Measurements from ENCODE around the gene LRRC17. TPM values are rescaled to one million over a fixed set of nuclear protein-coding genes. Genes with fewer than 3 reads are reported as not detected.
"Not testable (repeated sequence)": the region's sequence is repeated elsewhere in the genome, so short reads cannot be mapped to it uniquely, and the experiment has no call there.

The LRRC17 gene
- total RNA-seq, 2 experiments from 2014 or later: not detected

GRCh38 chr7:102890971-102891692, 21.7 kb upstream of the LRRC17 start:
- Mint-ChIP-seq H3K27ac (no peak overlapping the region), H3K9me3 (no peaks in the 10 kb centered on the region), H3K4me1 (no peaks in the 10 kb centered on the region), H3K27me3 (no peaks in the 10 kb centered on the region), H3K4me3 (no peak overlapping the region), H3K36me3 (no peaks in the 10 kb centered on the region)
- DNase-seq: no peak

- no peaks in the 10 kb centered on the region for H3K4me1 Mint-ChIP-seq
- H3K27me3 Mint-ChIP-seq: no peaks in the 10 kb centered on the region
- no peaks in the 10 kb centered on the region for H3K9me3 Mint-ChIP-seq
- H3K36me3 Mint-ChIP-seq: no peaks in the 10 kb centered on the region
- no peak overlapping the region for H3K4me3 Mint-ChIP-seq
- no peak for DNase-seq
- H3K27ac Mint-ChIP-seq: no peak overlapping the region
Observed at GRCh38 chr7:102891693-102892261, 21.0 kb upstream of the LRRC17 start.

- no peak overlapping the region for H3K27ac Mint-ChIP-seq
- H3K27me3 Mint-ChIP-seq: no peaks in the 10 kb centered on the region
- no peaks in the 10 kb centered on the region for H3K36me3 Mint-ChIP-seq
- no peaks in the 10 kb centered on the region for H3K9me3 Mint-ChIP-seq
- DNase-seq: no peak
- no peak overlapping the region for H3K4me3 Mint-ChIP-seq
- no peaks in the 10 kb centered on the region for H3K4me1 Mint-ChIP-seq
Observed at GRCh38 chr7:102892631-102893278, 20.0 kb upstream of the LRRC17 start.

GRCh38 chr7:102895602-102896001, 17.2 kb upstream of the LRRC17 start:
- H3K27ac Mint-ChIP-seq: no peak overlapping the region
- no peaks in the 10 kb centered on the region for H3K9me3 Mint-ChIP-seq
- H3K36me3 Mint-ChIP-seq: no peaks in the 10 kb centered on the region
- DNase-seq: no peak
- no peaks in the 10 kb centered on the region for H3K27me3 Mint-ChIP-seq
- H3K4me3 Mint-ChIP-seq: no peak overlapping the region
- no peaks in the 10 kb centered on the region for H3K4me1 Mint-ChIP-seq

GRCh38 chr7:102896585-102896984, 16.2 kb upstream of the LRRC17 start:
- H3K9me3 Mint-ChIP-seq: no peaks in the 10 kb centered on the region
- H3K4me1 Mint-ChIP-seq: no peaks in the 10 kb centered on the region
- no peak overlapping the region for H3K4me3 Mint-ChIP-seq
- no peaks in the 10 kb centered on the region for H3K27me3 Mint-ChIP-seq
- no peaks in the 10 kb centered on the region for H3K36me3 Mint-ChIP-seq
- no peak overlapping the region for H3K27ac Mint-ChIP-seq
- no peak for DNase-seq

GRCh38 chr7:102897211-102897631, 15.6 kb upstream of the LRRC17 start:
- H3K9me3 Mint-ChIP-seq: no peaks in the 10 kb centered on the region
- no peaks in the 10 kb centered on the region for H3K27me3 Mint-ChIP-seq
- H3K27ac Mint-ChIP-seq: no peak overlapping the region
- no peak for DNase-seq
- H3K36me3 Mint-ChIP-seq: no peaks in the 10 kb centered on the region
- no peak overlapping the region for H3K4me3 Mint-ChIP-seq
- no peaks in the 10 kb centered on the region for H3K4me1 Mint-ChIP-seq

- DNase-seq: no peak
- H3K4me1 Mint-ChIP-seq: no peaks in the 10 kb centered on the region
- no peaks in the 10 kb centered on the region for H3K9me3 Mint-ChIP-seq
- H3K27ac Mint-ChIP-seq: no peak overlapping the region
- no peak overlapping the region for H3K4me3 Mint-ChIP-seq
- no peaks in the 10 kb centered on the region for H3K36me3 Mint-ChIP-seq
- H3K27me3 Mint-ChIP-seq: no peaks in the 10 kb centered on the region
Observed at GRCh38 chr7:102897856-102898531, 14.8 kb upstream of the LRRC17 start.

GRCh38 chr7:102898532-102898859, 14.3 kb upstream of the LRRC17 start:
- DNase-seq: no peak
- no peak overlapping the region for H3K27ac Mint-ChIP-seq
- H3K9me3 Mint-ChIP-seq: peaks cover under 1% of the 10 kb centered on the region

GRCh38 chr7:102902052-102902451, 10.7 kb upstream of the LRRC17 start:
- peaks cover 15% of the 10 kb centered on the region for H3K9me3 Mint-ChIP-seq
- DNase-seq, H3K27me3 Mint-ChIP-seq, H3K4me1 Mint-ChIP-seq, H3K36me3 Mint-ChIP-seq, H3K27ac Mint-ChIP-seq, H3K4me3 Mint-ChIP-seq: not testable (repeated sequence)

More at GRCh38 chr7:102898532-102898859, 14.3 kb upstream of the LRRC17 start:
- H3K4me3 Mint-ChIP-seq: no peak overlapping the region
- no peaks in the 10 kb centered on the region for H3K4me1 Mint-ChIP-seq
- H3K27me3 Mint-ChIP-seq: no peaks in the 10 kb centered on the region
- no peaks in the 10 kb centered on the region for H3K36me3 Mint-ChIP-seq

GRCh38 chr7:102903576-102903975, 9.2 kb upstream of the LRRC17 start:
- H3K4me3 Mint-ChIP-seq, DNase-seq, H3K27ac Mint-ChIP-seq, H3K36me3 Mint-ChIP-seq, H3K4me1 Mint-ChIP-seq, H3K27me3 Mint-ChIP-seq: not testable (repeated sequence)
- peaks cover 15% of the 10 kb centered on the region for H3K9me3 Mint-ChIP-seq

- H3K4me3 Mint-ChIP-seq: no peak overlapping the region
Observed at GRCh38 chr7:102908676-102909075, 4.1 kb upstream of the LRRC17 start.

GRCh38 chr7:102913826-102914225, 1.0 kb downstream of the LRRC17 start:
- Mint-ChIP-seq H3K27ac (no peak overlapping the region), H3K4me3 (no peak overlapping the region), H3K9me3 (no peaks in the 10 kb centered on the region), H3K36me3 (no peaks in the 10 kb centered on the region), H3K27me3 (no peaks in the 10 kb centered on the region), H3K4me1 (peaks cover 3% of the 10 kb centered on the region)
- no peak for DNase-seq

More at GRCh38 chr7:102908676-102909075, 4.1 kb upstream of the LRRC17 start:
- H3K9me3 Mint-ChIP-seq: peaks cover 13% of the 10 kb centered on the region
- peaks cover 3% of the 10 kb centered on the region for H3K4me1 Mint-ChIP-seq
- DNase-seq: no peak
- H3K27me3 Mint-ChIP-seq: no peaks in the 10 kb centered on the region
- H3K36me3 Mint-ChIP-seq: peaks cover 1% of the 10 kb centered on the region
- H3K27ac Mint-ChIP-seq: no peak overlapping the region

GRCh38 chr7:102914585-102914984, 1.8 kb downstream of the LRRC17 start:
- Mint-ChIP-seq H3K4me1 (peaks cover 3% of the 10 kb centered on the region), H3K9me3 (no peaks in the 10 kb centered on the region), H3K4me3 (no peak overlapping the region), H3K27ac (no peak overlapping the region), H3K36me3 (no peaks in the 10 kb centered on the region), H3K27me3 (no peaks in the 10 kb centered on the region)
- DNase-seq: no peak

GRCh38 chr7:102916426-102916825, 3.6 kb downstream of the LRRC17 start:
- DNase-seq: no peak
- peaks cover 3% of the 10 kb centered on the region for H3K4me1 Mint-ChIP-seq
- no peaks in the 10 kb centered on the region for H3K9me3 Mint-ChIP-seq
- H3K4me3 Mint-ChIP-seq: no peak overlapping the region
- no peaks in the 10 kb centered on the region for H3K27me3 Mint-ChIP-seq
- H3K27ac Mint-ChIP-seq: no peak overlapping the region
- H3K36me3 Mint-ChIP-seq: no peaks in the 10 kb centered on the region

GRCh38 chr7:102916881-102917280, 4.1 kb downstream of the LRRC17 start:
- Mint-ChIP-seq H3K36me3 (no peaks in the 10 kb centered on the region), H3K27ac (no peak overlapping the region), H3K4me1 (peaks cover 3% of the 10 kb centered on the region), H3K9me3 (no peaks in the 10 kb centered on the region), H3K27me3 (no peaks in the 10 kb centered on the region), H3K4me3 (no peak overlapping the region)
- no peak for DNase-seq
